Measurements from ENCODE around the gene HIP1.

- no peak for TF ChIP-seq GATA2 (IDR thresholded peaks at IDR 0.05; ENCODE audit: low read depth, low read length)
- TF ChIP-seq GATA3 (IDR thresholded peaks at IDR 0.05; ENCODE audit: low read depth, low read length) = no peak
Measured at GRCh38 chr7:75617634-75618234, 121.0 kb downstream of the HIP1 start.

Data from SH-SY5Y (cell line).